HEK293 (cell line): ENCODE results near the gene IL1RN.

Experiments
- BCL11A ChIP-seq: fragments of 450-650 bp; formaldehyde crosslinking; IDR thresholded peaks from 2 replicates; pipeline ENCODE4 v1.5.1; 2016; ENCODE audit warnings: low read depth, missing biosample characterization, missing genetic modification characterization
- GLIS2 ChIP-seq: fragments of 450-650 bp; formaldehyde crosslinking; IDR thresholded peaks from 2 replicates; pipeline ENCODE4 v1.5.1; 2016; ENCODE audit warnings: missing biosample characterization, missing genetic modification characterization
- OVOL3 ChIP-seq: fragments of 450-650 bp; formaldehyde crosslinking; IDR thresholded peaks from 2 replicates; pipeline ENCODE4 v1.5.1; 2016; ENCODE audit warnings: missing biosample characterization, missing genetic modification characterization
- SCRT1 ChIP-seq: fragments of 450-650 bp; formaldehyde crosslinking; IDR thresholded peaks from 2 replicates; pipeline ENCODE4 v1.5.1; 2016; ENCODE audit warnings: missing biosample characterization, missing genetic modification characterization, borderline replicate concordance
- ZBTB17 ChIP-seq: fragments of 450-650 bp; formaldehyde crosslinking; IDR thresholded peaks from 2 replicates; pipeline ENCODE4 v1.5.1; 2016; ENCODE audit warnings: missing biosample characterization, missing genetic modification characterization
- ZNF138 ChIP-seq: fragments of 450-650 bp; formaldehyde crosslinking; IDR thresholded peaks from 2 replicates; pipeline ENCODE4 v1.5.1; 2016; ENCODE audit warnings: missing biosample characterization, missing genetic modification characterization, borderline replicate concordance
- ZNF169 ChIP-seq: fragments of 450-650 bp; formaldehyde crosslinking; IDR thresholded peaks from 2 replicates; pipeline ENCODE4 v1.5.1; 2016; ENCODE audit warnings: missing biosample characterization, missing genetic modification characterization
- ZNF202 ChIP-seq: fragments of 450-650 bp; formaldehyde crosslinking; IDR thresholded peaks from 2 replicates; pipeline ENCODE4 v1.5.1; 2016; ENCODE audit warnings: missing biosample characterization, missing genetic modification characterization, borderline replicate concordance
- ZNF221 ChIP-seq: fragments of 450-650 bp; formaldehyde crosslinking; IDR thresholded peaks from 2 replicates; pipeline ENCODE4 v1.5.1; 2017; ENCODE audit warnings: missing biosample characterization, missing genetic modification characterization, borderline replicate concordance
- ZNF302 ChIP-seq: fragments of 450-650 bp; formaldehyde crosslinking; IDR thresholded peaks from 2 replicates; pipeline ENCODE4 v1.5.1; 2016; ENCODE audit warnings: missing biosample characterization, missing genetic modification characterization, low read depth
- ZNF341 ChIP-seq: fragments of 450-650 bp; formaldehyde crosslinking; IDR thresholded peaks from 2 replicates; pipeline ENCODE4; 2016; ENCODE audit warnings: low read depth, missing biosample characterization, missing genetic modification characterization
- TF ChIP-seq, protein P1 (sequence below): fragments of 450-650 bp; formaldehyde crosslinking; IDR thresholded peaks from 2 replicates; pipeline ENCODE4 v1.5.1; 2016; ENCODE audit warnings: missing biosample characterization, missing genetic modification characterization, low read depth
- TF ChIP-seq, protein P2 (sequence below): fragments of 450-650 bp; formaldehyde crosslinking; IDR thresholded peaks from 2 replicates; pipeline ENCODE4 v1.5.1; 2016; ENCODE audit warnings: missing biosample characterization, missing genetic modification characterization
- TF ChIP-seq, protein P3 (sequence below): fragments of 450-650 bp; IDR thresholded peaks from 2 replicates; pipeline ENCODE4 v1.5.1; 2018; ENCODE audit warnings: missing biosample characterization, missing genetic modification characterization
- TF ChIP-seq, protein P4 (sequence below): fragments of 450-650 bp; formaldehyde crosslinking; conservative IDR thresholded peaks from 2 replicates; pipeline ENCODE4 v1.5.1; 2016; ENCODE audit warnings: low read depth, missing biosample characterization, missing genetic modification characterization
- TF ChIP-seq, protein P5 (sequence below): fragments of 450-650 bp; formaldehyde crosslinking; IDR thresholded peaks from 2 replicates; pipeline ENCODE4 v1.5.1; 2016; ENCODE audit warnings: missing biosample characterization, missing genetic modification characterization
- TF ChIP-seq, protein P6 (sequence below): fragments of 450-650 bp; formaldehyde crosslinking; optimal IDR thresholded peaks from 2 replicates; pipeline ENCODE3; 2016; ENCODE audit warnings: missing biosample characterization, mild to moderate bottlenecking, missing genetic modification characterization

Gene IL1RN

DNA sequence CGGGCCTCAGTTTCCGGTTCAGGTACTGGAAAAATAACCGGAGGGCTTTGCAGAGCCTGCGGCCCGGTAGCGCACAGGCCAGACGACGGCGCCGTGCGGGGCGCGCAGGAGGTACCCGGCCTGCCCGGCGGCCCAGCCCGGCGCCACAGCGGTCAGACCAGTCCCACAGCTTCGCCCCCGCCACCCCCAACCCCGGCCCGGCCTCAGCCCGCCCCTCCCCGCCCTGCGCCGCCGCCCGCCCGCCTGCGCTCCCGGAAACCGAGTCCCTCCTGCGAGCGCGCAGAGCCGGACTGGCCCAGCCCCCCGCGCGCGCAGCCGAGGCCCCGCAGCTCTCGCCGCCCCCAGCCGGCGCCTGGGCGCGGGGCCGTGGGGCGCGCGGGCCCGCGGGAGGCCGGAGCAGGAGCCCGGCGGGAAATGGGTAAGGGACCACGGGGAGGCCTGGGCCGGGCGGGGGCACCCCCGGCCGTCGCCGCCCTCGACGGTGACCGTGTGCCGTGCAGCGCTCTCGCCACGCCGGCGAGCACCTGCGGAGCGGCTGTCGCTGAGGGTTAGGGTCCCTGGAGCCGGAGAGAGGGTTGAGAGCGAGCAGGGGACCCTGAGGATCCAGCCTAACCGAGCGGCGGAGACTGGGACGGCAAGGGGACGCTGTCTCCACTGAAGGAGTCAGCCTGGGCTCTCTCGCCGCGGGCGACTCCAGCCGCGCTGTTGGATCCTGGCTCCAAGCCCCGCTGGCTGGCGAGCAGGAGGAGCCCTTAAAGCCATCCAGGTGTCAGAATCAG, 29.9 kb downstream of the IL1RN start (continued):
- no peak for TF ChIP-seq ZNF202 (tag by site-specific recombination)
- no peak for TF ChIP-seq ZNF302 (tag by site-specific recombination)
- no peak for TF ChIP-seq ZNF169 (tag by site-specific recombination)
- TF ChIP-seq, protein P1, sequence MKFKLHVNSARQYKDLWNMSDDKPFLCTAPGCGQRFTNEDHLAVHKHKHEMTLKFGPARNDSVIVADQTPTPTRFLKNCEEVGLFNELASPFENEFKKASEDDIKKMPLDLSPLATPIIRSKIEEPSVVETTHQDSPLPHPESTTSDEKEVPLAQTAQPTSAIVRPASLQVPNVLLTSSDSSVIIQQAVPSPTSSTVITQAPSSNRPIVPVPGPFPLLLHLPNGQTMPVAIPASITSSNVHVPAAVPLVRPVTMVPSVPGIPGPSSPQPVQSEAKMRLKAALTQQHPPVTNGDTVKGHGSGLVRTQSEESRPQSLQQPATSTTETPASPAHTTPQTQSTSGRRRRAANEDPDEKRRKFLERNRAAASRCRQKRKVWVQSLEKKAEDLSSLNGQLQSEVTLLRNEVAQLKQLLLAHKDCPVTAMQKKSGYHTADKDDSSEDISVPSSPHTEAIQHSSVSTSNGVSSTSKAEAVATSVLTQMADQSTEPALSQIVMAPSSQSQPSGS (tag by site-specific recombination), result no peak
- TF ChIP-seq, protein P2, sequence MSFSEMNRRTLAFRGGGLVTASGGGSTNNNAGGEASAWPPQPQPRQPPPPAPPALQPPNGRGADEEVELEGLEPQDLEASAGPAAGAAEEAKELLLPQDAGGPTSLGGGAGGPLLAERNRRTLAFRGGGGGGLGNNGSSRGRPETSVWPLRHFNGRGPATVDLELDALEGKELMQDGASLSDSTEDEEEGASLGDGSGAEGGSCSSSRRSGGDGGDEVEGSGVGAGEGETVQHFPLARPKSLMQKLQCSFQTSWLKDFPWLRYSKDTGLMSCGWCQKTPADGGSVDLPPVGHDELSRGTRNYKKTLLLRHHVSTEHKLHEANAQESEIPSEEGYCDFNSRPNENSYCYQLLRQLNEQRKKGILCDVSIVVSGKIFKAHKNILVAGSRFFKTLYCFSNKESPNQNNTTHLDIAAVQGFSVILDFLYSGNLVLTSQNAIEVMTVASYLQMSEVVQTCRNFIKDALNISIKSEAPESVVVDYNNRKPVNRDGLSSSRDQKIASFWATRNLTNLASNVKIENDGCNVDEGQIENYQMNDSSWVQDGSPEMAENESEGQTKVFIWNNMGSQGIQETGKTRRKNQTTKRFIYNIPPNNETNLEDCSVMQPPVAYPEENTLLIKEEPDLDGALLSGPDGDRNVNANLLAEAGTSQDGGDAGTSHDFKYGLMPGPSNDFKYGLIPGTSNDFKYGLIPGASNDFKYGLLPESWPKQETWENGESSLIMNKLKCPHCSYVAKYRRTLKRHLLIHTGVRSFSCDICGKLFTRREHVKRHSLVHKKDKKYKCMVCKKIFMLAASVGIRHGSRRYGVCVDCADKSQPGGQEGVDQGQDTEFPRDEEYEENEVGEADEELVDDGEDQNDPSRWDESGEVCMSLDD (tag by site-specific recombination), result no peak
- TF ChIP-seq, protein P3, sequence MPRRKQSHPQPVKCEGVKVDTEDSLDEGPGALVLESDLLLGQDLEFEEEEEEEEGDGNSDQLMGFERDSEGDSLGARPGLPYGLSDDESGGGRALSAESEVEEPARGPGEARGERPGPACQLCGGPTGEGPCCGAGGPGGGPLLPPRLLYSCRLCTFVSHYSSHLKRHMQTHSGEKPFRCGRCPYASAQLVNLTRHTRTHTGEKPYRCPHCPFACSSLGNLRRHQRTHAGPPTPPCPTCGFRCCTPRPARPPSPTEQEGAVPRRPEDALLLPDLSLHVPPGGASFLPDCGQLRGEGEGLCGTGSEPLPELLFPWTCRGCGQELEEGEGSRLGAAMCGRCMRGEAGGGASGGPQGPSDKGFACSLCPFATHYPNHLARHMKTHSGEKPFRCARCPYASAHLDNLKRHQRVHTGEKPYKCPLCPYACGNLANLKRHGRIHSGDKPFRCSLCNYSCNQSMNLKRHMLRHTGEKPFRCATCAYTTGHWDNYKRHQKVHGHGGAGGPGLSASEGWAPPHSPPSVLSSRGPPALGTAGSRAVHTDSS (tag by site-specific recombination), result no peak
- TF ChIP-seq, protein P4, sequence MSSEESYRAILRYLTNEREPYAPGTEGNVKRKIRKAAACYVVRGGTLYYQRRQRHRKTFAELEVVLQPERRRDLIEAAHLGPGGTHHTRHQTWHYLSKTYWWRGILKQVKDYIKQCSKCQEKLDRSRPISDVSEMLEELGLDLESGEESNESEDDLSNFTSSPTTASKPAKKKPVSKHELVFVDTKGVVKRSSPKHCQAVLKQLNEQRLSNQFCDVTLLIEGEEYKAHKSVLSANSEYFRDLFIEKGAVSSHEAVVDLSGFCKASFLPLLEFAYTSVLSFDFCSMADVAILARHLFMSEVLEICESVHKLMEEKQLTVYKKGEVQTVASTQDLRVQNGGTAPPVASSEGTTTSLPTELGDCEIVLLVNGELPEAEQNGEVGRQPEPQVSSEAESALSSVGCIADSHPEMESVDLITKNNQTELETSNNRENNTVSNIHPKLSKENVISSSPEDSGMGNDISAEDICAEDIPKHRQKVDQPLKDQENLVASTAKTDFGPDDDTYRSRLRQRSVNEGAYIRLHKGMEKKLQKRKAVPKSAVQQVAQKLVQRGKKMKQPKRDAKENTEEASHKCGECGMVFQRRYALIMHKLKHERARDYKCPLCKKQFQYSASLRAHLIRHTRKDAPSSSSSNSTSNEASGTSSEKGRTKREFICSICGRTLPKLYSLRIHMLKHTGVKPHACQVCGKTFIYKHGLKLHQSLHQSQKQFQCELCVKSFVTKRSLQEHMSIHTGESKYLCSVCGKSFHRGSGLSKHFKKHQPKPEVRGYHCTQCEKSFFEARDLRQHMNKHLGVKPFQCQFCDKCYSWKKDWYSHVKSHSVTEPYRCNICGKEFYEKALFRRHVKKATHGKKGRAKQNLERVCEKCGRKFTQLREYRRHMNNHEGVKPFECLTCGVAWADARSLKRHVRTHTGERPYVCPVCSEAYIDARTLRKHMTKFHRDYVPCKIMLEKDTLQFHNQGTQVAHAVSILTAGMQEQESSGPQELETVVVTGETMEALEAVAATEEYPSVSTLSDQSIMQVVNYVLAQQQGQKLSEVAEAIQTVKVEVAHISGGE (tag by site-specific recombination), result peak; percentile 15; the same call in 1 of the 2 replicates
- TF ChIP-seq, protein P5, sequence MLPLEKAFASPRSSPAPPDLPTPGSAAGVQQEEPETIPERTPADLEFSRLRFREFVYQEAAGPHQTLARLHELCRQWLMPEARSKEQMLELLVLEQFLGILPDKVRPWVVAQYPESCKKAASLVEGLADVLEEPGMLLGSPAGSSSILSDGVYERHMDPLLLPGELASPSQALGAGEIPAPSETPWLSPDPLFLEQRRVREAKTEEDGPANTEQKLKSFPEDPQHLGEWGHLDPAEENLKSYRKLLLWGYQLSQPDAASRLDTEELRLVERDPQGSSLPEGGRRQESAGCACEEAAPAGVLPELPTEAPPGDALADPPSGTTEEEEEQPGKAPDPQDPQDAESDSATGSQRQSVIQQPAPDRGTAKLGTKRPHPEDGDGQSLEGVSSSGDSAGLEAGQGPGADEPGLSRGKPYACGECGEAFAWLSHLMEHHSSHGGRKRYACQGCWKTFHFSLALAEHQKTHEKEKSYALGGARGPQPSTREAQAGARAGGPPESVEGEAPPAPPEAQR (tag by site-specific recombination), result no peak
- TF ChIP-seq ZNF221 (tag by site-specific recombination), result no peak
- TF ChIP-seq ZNF138 (tag by site-specific recombination), result no peak
- TF ChIP-seq, protein P6, sequence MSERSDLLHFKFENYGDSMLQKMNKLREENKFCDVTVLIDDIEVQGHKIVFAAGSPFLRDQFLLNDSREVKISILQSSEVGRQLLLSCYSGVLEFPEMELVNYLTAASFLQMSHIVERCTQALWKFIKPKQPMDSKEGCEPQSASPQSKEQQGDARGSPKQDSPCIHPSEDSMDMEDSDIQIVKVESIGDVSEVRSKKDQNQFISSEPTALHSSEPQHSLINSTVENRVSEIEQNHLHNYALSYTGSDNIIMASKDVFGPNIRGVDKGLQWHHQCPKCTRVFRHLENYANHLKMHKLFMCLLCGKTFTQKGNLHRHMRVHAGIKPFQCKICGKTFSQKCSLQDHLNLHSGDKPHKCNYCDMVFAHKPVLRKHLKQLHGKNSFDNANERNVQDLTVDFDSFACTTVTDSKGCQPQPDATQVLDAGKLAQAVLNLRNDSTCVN (tag by site-specific recombination), result peak; percentile 59
- peak; percentile 20; the same call in 1 of the 2 replicates for TF ChIP-seq ZBTB17
- peak; percentile 63; the same call in 1 of the 2 replicates for TF ChIP-seq GLIS2
- no peak for TF ChIP-seq BCL11A
- TF ChIP-seq OVOL3 (tag by site-specific recombination), result no peak
- peak; percentile 29; the same call in 1 of the 2 replicates for TF ChIP-seq ZNF341 (tag by site-specific recombination)
- TF ChIP-seq SCRT1, result no peak
